ENCODE data around the gene SPDEF. TPM values are rescaled to one million over a fixed set of nuclear protein-coding genes. Genes with fewer than 3 reads are reported as not detected.

The SPDEF gene
- total RNA-seq, 1 experiment from 2014 or later: not detected

GRCh38 chr6:34596798-34597197 lies 40.7 kb upstream of the SPDEF start:
- no peak for DNase-seq (ENCODE audit: unreplicated experiment)
- CTCF ChIA-PET: interaction anchor here (0.7 to 4.5 kb wide), 3 partner anchors 12 to 39 kb away, joined by 3 to 34 read pairs (median 3); no protein-coding TSS in a partner anchor
- no TSS peak for BruUV-seq (replicated peaks)
- Mint-ChIP-seq H3K4me3 (ENCODE audit: unreplicated experiment) (no peak overlapping the region), H3K4me1 (ENCODE audit: insufficient read depth, unreplicated experiment) (peaks cover 29% of the 10 kb centered on the region), H3K27me3 (ENCODE audit: insufficient read depth, unreplicated experiment) (no peaks in the 10 kb centered on the region), H3K36me3 (ENCODE audit: insufficient read depth, unreplicated experiment) (peaks cover 6% of the 10 kb centered on the region), H3K9me3 (ENCODE audit: unreplicated experiment) (no peaks in the 10 kb centered on the region), H3K27ac (ENCODE audit: low read depth, unreplicated experiment) (no peak overlapping the region)
- intact Hi-C loops (cut with micrococcal nuclease): no loop called here
- POLR2A ChIA-PET: interaction anchor here (0.5 to 1.4 kb wide), 4 partner anchors 10 to 333 kb away, joined by 3 to 4 read pairs (median 3); no protein-coding TSS in a partner anchor
- no peak for TF ChIP-seq CTCF (IDR thresholded peaks at IDR 0.05; ENCODE audit: unreplicated experiment)

GRCh38 chr6:34595332-34596184 lies 39.4 kb upstream of the SPDEF start:
- ChIA-PET POLR2A (interaction anchor here (0.7 to 3.1 kb wide), 3 partner anchors 13 to 16 kb away, joined by 3 to 11 read pairs (median 3); no protein-coding TSS in a partner anchor), CTCF (interaction anchor here (0.6 kb wide), 1 partner anchor 1327 kb away, joined by 3 read pairs; no protein-coding TSS in a partner anchor)
- TF ChIP-seq CTCF (IDR thresholded peaks at IDR 0.05; ENCODE audit: unreplicated experiment): no peak
- BruUV-seq (replicated peaks): no TSS peak
- Mint-ChIP-seq H3K27me3 (ENCODE audit: insufficient read depth, unreplicated experiment) (no peaks in the 10 kb centered on the region), H3K4me3 (ENCODE audit: unreplicated experiment) (no peak overlapping the region), H3K4me1 (ENCODE audit: insufficient read depth, unreplicated experiment) (peaks cover 29% of the 10 kb centered on the region), H3K36me3 (ENCODE audit: insufficient read depth, unreplicated experiment) (peaks cover 8% of the 10 kb centered on the region), H3K9me3 (ENCODE audit: unreplicated experiment) (no peaks in the 10 kb centered on the region), H3K27ac (ENCODE audit: low read depth, unreplicated experiment) (no peak overlapping the region)
- intact Hi-C loops (cut with micrococcal nuclease): no loop called here
- DNase-seq (ENCODE audit: unreplicated experiment): peak; percentile 54

GRCh38 chr6:34593701-34594100 lies 37.6 kb upstream of the SPDEF start:
- TF ChIP-seq CTCF (IDR thresholded peaks at IDR 0.05; ENCODE audit: unreplicated experiment): no peak
- H3K4me3 Mint-ChIP-seq (ENCODE audit: unreplicated experiment): no peak overlapping the region
- ChIA-PET POLR2A (interaction anchor here (2.0 to 3.1 kb wide), 2 partner anchors 14 to 15 kb away, joined by 4 to 11 read pairs; no protein-coding TSS in a partner anchor), CTCF (interaction anchor here (0.6 to 2.6 kb wide), 3 partner anchors 15 to 431 kb away, joined by 3 to 16 read pairs (median 4); no protein-coding TSS in a partner anchor)
- peaks cover 14% of the 10 kb centered on the region for H3K4me1 Mint-ChIP-seq (ENCODE audit: insufficient read depth, unreplicated experiment)
- intact Hi-C loops (cut with micrococcal nuclease): no loop called here
- H3K9me3 Mint-ChIP-seq (ENCODE audit: unreplicated experiment): no peaks in the 10 kb centered on the region
- no peak overlapping the region for H3K27ac Mint-ChIP-seq (ENCODE audit: low read depth, unreplicated experiment)
- no peaks in the 10 kb centered on the region for H3K27me3 Mint-ChIP-seq (ENCODE audit: insufficient read depth, unreplicated experiment)
- DNase-seq (ENCODE audit: unreplicated experiment): no peak
- H3K36me3 Mint-ChIP-seq (ENCODE audit: insufficient read depth, unreplicated experiment): peaks cover 21% of the 10 kb centered on the region
- no TSS peak for BruUV-seq (replicated peaks)

GRCh38 chr6:34592208-34592952 lies 36.3 kb upstream of the SPDEF start:
- Mint-ChIP-seq H3K27me3 (ENCODE audit: insufficient read depth, unreplicated experiment) (no peaks in the 10 kb centered on the region), H3K27ac (ENCODE audit: low read depth, unreplicated experiment) (no peak overlapping the region), H3K36me3 (ENCODE audit: insufficient read depth, unreplicated experiment) (peaks cover 21% of the 10 kb centered on the region), H3K4me1 (ENCODE audit: insufficient read depth, unreplicated experiment) (peaks cover under 1% of the 10 kb centered on the region), H3K9me3 (ENCODE audit: unreplicated experiment) (no peaks in the 10 kb centered on the region), H3K4me3 (ENCODE audit: unreplicated experiment) (no peak overlapping the region)
- CTCF ChIA-PET: interaction anchor here (0.7 to 2.6 kb wide), 2 partner anchors 8 to 17 kb away, joined by 3 to 16 read pairs; no protein-coding TSS in a partner anchor
- TF ChIP-seq CTCF (IDR thresholded peaks at IDR 0.05; ENCODE audit: unreplicated experiment): no peak
- POLR2A ChIA-PET: interaction anchor here (3.1 kb wide), 1 partner anchor 17 kb away, joined by 11 read pairs; no protein-coding TSS in a partner anchor
- DNase-seq (ENCODE audit: unreplicated experiment): no peak
- intact Hi-C loops (cut with micrococcal nuclease): no loop called here
- no TSS peak for BruUV-seq (replicated peaks)

Data from MCF 10A (cell line).